ENCODE measurements around the gene GLIS2.

GRCh38 chr16:4339455-4339854 lies 23.6 kb downstream of the GLIS2 start:
- TF ChIP-seq, protein P1, sequence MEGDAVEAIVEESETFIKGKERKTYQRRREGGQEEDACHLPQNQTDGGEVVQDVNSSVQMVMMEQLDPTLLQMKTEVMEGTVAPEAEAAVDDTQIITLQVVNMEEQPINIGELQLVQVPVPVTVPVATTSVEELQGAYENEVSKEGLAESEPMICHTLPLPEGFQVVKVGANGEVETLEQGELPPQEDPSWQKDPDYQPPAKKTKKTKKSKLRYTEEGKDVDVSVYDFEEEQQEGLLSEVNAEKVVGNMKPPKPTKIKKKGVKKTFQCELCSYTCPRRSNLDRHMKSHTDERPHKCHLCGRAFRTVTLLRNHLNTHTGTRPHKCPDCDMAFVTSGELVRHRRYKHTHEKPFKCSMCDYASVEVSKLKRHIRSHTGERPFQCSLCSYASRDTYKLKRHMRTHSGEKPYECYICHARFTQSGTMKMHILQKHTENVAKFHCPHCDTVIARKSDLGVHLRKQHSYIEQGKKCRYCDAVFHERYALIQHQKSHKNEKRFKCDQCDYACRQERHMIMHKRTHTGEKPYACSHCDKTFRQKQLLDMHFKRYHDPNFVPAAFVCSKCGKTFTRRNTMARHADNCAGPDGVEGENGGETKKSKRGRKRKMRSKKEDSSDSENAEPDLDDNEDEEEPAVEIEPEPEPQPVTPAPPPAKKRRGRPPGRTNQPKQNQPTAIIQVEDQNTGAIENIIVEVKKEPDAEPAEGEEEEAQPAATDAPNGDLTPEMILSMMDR (conservative IDR thresholded peaks at IDR 0.05 in 1 of 2, IDR thresholded peaks at IDR 0.05 in 1 of 2; ENCODE audit: extremely low read depth in 1 of 2, insufficient read depth in 1 of 2, low read depth in 1 of 2, low read length in 2 of 2) = no peak
- TF ChIP-seq EZH2 (IDR thresholded peaks at IDR 0.05; ENCODE audit: borderline replicate concordance, low read length) = no peak

All from mammary epithelial cell (primary cell).